IMR-90 (cell line): ENCODE data around the gene FGF5. TPM values are rescaled to one million over a fixed set of nuclear protein-coding genes. Genes with fewer than 3 reads are reported as not detected.
"Not testable (repeated sequence)": the region's sequence is repeated elsewhere in the genome, so short reads cannot be mapped to it uniquely, and the experiment has no call there.

Experiments
- ATAC-seq: fragments of 200-7000 bp; cut with Tn5 transposase; 2 replicates; pipeline ENCODE4 v1.9.1; 2020; ENCODE audit warnings: low read depth, mild to moderate bottlenecking, moderate library complexity
- BruUV-seq: library from RNA; stranded (reverse); fragments of 400-500 nt; replicated peaks from 2 replicates; lab custom pipeline; 2021; lab: Mats Ljungman, UMichigan
- CTCF ChIA-PET: fragments of 300-600 bp; formaldehyde crosslinking; extraction: SDS; loops from one replicate; lab custom pipeline; 2021; ENCODE audit warnings: antibody characterized with exemption; lab: Yijun Ruan, JAX
- POLR2A ChIA-PET: fragments of 300-600 bp; sonication (Branson Sonifier 250); formaldehyde crosslinking; loops from one replicate; lab custom pipeline; 2022; ENCODE audit warnings: antibody characterized with exemption; ENCODE audit not compliant: unreplicated experiment; lab: Charles Lee
- DNase-seq: peaks from one replicate; pipeline ENCODE4 v3.0.0; 2013
- H2AFZ ChIP-seq: replicated peaks from 2 replicates; pipeline ENCODE3; 2013; ENCODE audit warnings: low read length, mild to moderate bottlenecking; ENCODE audit not compliant: poor library complexity
- H2AK5ac ChIP-seq: 2 replicates; pipeline ENCODE4 v1.6.1; 2013; ENCODE audit warnings: low read depth, low read length, inconsistent platforms
- H2AK9ac ChIP-seq: replicated peaks from 2 replicates; pipeline ENCODE3; 2013; ENCODE audit warnings: mild to moderate bottlenecking, low read depth, low read length, moderate library complexity; ENCODE audit not compliant: poor library complexity
- H2BK120ac ChIP-seq: 2 replicates; pipeline ENCODE4 v1.6.1; 2013; ENCODE audit warnings: low read depth, low read length, inconsistent platforms
- H2BK15ac ChIP-seq: 3 replicates; pipeline ENCODE4 v1.6.1; 2013; ENCODE audit warnings: low read depth, low read length, inconsistent platforms
- H2BK20ac ChIP-seq: 2 replicates; pipeline ENCODE4 v1.6.1; 2013; ENCODE audit warnings: low read depth, mild to moderate bottlenecking, inconsistent platforms, low read length, moderate library complexity
- H2BK5ac ChIP-seq: 2 replicates; pipeline ENCODE4 v1.6.1; 2013; ENCODE audit warnings: mild to moderate bottlenecking, low read depth, low read length, inconsistent platforms; ENCODE audit not compliant: poor library complexity, severe bottlenecking
- H3K14ac ChIP-seq: replicated peaks from 2 replicates; pipeline ENCODE4 v1.6.1; 2013; ENCODE audit warnings: low read depth, low read length, inconsistent platforms
- H3K18ac ChIP-seq: 2 replicates; pipeline ENCODE4 v1.6.1; 2013; ENCODE audit warnings: low read depth, low read length, control low read depth
- H3K23ac ChIP-seq: 2 replicates; pipeline ENCODE4 v1.6.1; 2013; ENCODE audit warnings: low read depth, low read length, inconsistent platforms
- H3K27ac ChIP-seq: 2 replicates; pipeline ENCODE4 v1.5.1; 2013; ENCODE audit warnings: mild to moderate bottlenecking, control low read depth, low read length; ENCODE audit not compliant: insufficient read depth
- H3K27me3 ChIP-seq: 2 replicates; pipeline ENCODE4 v1.6.1; 2013; ENCODE audit warnings: low read length; ENCODE audit not compliant: control insufficient read depth, insufficient read depth
- H3K36me3 ChIP-seq: 2 replicates; pipeline ENCODE4 v1.6.1; 2013; ENCODE audit warnings: low read length, mixed read lengths; ENCODE audit not compliant: control insufficient read depth, insufficient read depth
- H3K4ac ChIP-seq: 2 replicates; pipeline ENCODE4 v1.6.1; 2013; ENCODE audit warnings: low read depth, low read length, inconsistent platforms
- H3K4me1 ChIP-seq: 2 replicates; pipeline ENCODE4 v1.6.1; 2013; ENCODE audit warnings: low read length, mixed read lengths; ENCODE audit not compliant: control insufficient read depth, insufficient read depth
- H3K4me2 ChIP-seq: 2 replicates; pipeline ENCODE4 v1.6.1; 2013; ENCODE audit warnings: low read depth, mild to moderate bottlenecking, control low read depth, low read length, moderate library complexity
- H3K4me3 ChIP-seq: 2 replicates; pipeline ENCODE4 v1.5.1; 2013; ENCODE audit warnings: low read depth, mild to moderate bottlenecking, control low read depth, low read length, moderate library complexity; ENCODE audit not compliant: insufficient read depth
- H3K56ac ChIP-seq: 2 replicates; pipeline ENCODE4 v1.6.1; 2013; ENCODE audit warnings: low read length, inconsistent platforms; ENCODE audit not compliant: insufficient read depth; ENCODE audit errors: extremely low read depth
- H3K79me1 ChIP-seq, 2 experiments: 2 replicates each; pipeline ENCODE4 v1.6.1; 2013; ENCODE audit warnings: low read length in 2 of 2, inconsistent platforms in 1 of 2, low read depth in 1 of 2
- H3K9ac ChIP-seq: 2 replicates; pipeline ENCODE4 v1.6.1; 2013; ENCODE audit warnings: low read depth, low read length, control low read depth
- H3K9me1 ChIP-seq: 2 replicates; pipeline ENCODE4 v1.6.1; 2013; ENCODE audit warnings: low read length, inconsistent platforms; ENCODE audit not compliant: insufficient read depth
- H3K9me3 ChIP-seq: 2 replicates; pipeline ENCODE4 v1.6.1; 2013; ENCODE audit warnings: low read length; ENCODE audit not compliant: control insufficient read depth, insufficient read depth
- H4K20me1 ChIP-seq: 2 replicates; pipeline ENCODE4 v1.6.1; 2013; ENCODE audit warnings: low read length, inconsistent platforms; ENCODE audit not compliant: insufficient read depth
- H4K5ac ChIP-seq: 2 replicates; pipeline ENCODE4 v1.6.1; 2013; ENCODE audit warnings: mild to moderate bottlenecking, low read depth, low read length, control low read depth
- H4K8ac ChIP-seq, 2 experiments: 2 replicates each; pipeline ENCODE4 v1.6.1; 2013; ENCODE audit warnings: low read depth in 2 of 2, low read length in 2 of 2, control low read depth in 1 of 2, inconsistent platforms in 1 of 2
- H4K91ac ChIP-seq: 2 replicates; pipeline ENCODE4 v1.6.1; 2013; ENCODE audit warnings: low read depth, low read length, inconsistent platforms; ENCODE audit not compliant: insufficient read depth
- BHLHE40 ChIP-seq: fragments of 150-350 bp; IDR thresholded peaks from 2 replicates; pipeline ENCODE4 v1.6.1; 2016; ENCODE audit warnings: mild to moderate bottlenecking, low read depth, low read length
- FOS ChIP-seq: fragments of 150-350 bp; IDR thresholded peaks from 2 replicates; pipeline ENCODE4 v1.6.1; 2016; ENCODE audit warnings: low read depth, low read length
- WGBS, 2 experiments: methylation state at CpG; one replicate each; pipeline versions ENCODE4 v1.1.5 to v1.1.7; 2013; ENCODE audit warnings: missing lambda C conversion rate in 2 of 2; ENCODE audit not compliant: insufficient read length in 1 of 2; ENCODE audit errors: extremely low coverage in 2 of 2; 5-methylcytosine and 5-hydroxymethylcytosine counted together
- dilution Hi-C: fragments of 300-500 bp; cut with HindIII; formaldehyde crosslinking; loops from one replicate; pipeline ENCODE4 v1.14.3; 2018; ENCODE audit warnings: low sequenced_read_pairs; ENCODE audit not compliant: unreplicated experiment
- in situ Hi-C: fragments of 300-500 bp; cut with MboI; formaldehyde crosslinking; loops from 3 replicates; pipeline ENCODE4 v1.14.3; 2019; ENCODE audit warnings: low sequenced_read_pairs, inconsistent platforms, mixed read lengths
- intact Hi-C: fragments of 100-400 bp; cut with micrococcal nuclease; formaldehyde crosslinking; loops from 2 replicates; pipeline ENCODE4 v1.10.0; 2022
- polyA plus RNA-seq, 3 experiments: library from polyadenylated mRNA; depleted of rRNA; stranded (reverse); fragments of >200 nt; gene quantifications; 2 replicates each; pipeline ENCODE4 v1.2.3, GENCODE V29; 2012; ENCODE audit warnings: low replicate concordance in 1 of 3
- total RNA-seq: library from RNA; depleted of rRNA; stranded (reverse); fragments of >200 nt; gene quantifications from 2 replicates; pipeline ENCODE4 v1.2.3, GENCODE V29; 2012

Gene FGF5
- total and polyA plus RNA-seq, 2 of the 4 experiments (the other 2 are of a cell fraction) = 18.6 to 42.1 TPM

DNA sequence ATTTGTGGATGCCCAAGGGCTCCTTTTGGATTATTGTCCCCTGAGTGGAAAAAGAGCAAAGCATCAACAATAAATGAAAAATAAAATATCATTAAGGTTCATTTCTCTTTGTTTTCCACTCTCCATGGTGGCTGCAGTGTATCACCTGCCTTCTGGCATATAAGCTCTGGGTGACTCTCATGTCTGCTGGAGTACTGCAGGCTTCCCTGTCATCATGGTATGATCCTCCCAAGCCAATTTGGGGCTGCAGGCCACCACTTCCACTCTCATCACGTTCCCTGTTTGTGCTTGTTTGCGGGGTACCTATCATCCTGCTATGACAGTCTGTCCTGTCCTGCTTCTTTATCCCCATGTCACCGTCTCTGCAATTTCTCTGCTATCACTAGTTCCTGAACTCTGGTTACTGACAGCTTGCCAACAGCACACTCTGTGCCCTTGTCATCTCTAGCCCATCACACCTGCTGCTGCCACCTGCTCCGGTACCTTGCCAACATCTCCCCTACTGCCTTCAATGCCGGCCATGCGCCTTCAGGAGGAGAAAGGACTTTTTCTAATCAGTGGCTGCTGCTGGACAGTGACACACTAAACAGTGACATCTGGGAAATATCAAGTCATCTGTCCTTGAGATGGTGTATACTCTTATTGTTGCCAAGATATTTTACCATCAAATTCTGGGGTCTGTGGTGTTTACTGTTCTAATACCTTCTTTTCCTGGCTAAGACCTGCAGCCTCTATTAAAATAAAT lies 23.0 kb upstream of the FGF5 start (continued):
- TF ChIP-seq FOS (no peak), BHLHE40 (no peak)

DNA sequence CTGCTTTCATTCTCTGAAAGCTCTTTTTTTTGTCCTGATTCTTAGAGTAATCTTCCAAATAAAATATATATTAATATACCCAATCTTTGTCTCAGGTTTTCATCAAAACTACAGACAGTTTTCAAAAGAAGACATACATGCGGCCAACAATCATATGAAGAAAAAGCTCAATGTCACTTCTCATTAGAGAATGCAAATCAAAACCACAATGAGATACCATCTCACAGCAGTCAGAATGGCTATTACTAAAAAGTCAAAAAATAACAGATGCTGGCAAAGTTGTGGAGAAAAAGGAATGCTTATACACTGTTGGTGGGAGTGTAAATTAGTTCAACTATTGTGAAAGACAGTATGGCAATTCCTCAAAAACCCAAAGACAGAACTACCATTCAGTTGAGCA lies 19.0 kb upstream of the FGF5 start:
- DNase-seq, H2BK5ac ChIP-seq, H3K4me1 ChIP-seq, BruUV-seq, ATAC-seq, H3K23ac ChIP-seq, H3K27ac ChIP-seq, H2AK9ac ChIP-seq, H4K5ac ChIP-seq, H2BK15ac ChIP-seq, H3K9me3 ChIP-seq, POLR2A ChIA-PET, H3K36me3 ChIP-seq, H3K4me2 ChIP-seq, H3K18ac ChIP-seq, H3K14ac ChIP-seq, H3K4me3 ChIP-seq, H4K8ac ChIP-seq, H2BK120ac ChIP-seq, H3K9me1 ChIP-seq, in situ Hi-C loops, H3K4ac ChIP-seq, H2AFZ ChIP-seq, H2AK5ac ChIP-seq, H4K20me1 ChIP-seq, dilution Hi-C loops, H4K91ac ChIP-seq, H2BK20ac ChIP-seq, H3K27me3 ChIP-seq, CTCF ChIA-PET, H3K56ac ChIP-seq, H3K9ac ChIP-seq, H3K79me1 ChIP-seq, intact Hi-C loops: not testable (repeated sequence)
- no CpG with 5 or more reads among the region's 1 CpG for WGBS, 2 experiments
